T follicular helper cell (primary cell): ENCODE data around the gene DICER1.

Source experiments
- DNase-seq: peaks from one replicate; pipeline ENCODE4 v3.0.0-alpha.2; 2020; ENCODE audit warnings: low read depth

DICER1 gene

GRCh38 chr14:95039993-95040348 lies 117.4 kb downstream of the DICER1 start:
- DNase-seq: no peak

GRCh38 chr14:95039259-95039992 lies 117.9 kb downstream of the DICER1 start:
- DNase-seq: no peak

GRCh38 chr14:95038521-95039250 lies 118.6 kb downstream of the DICER1 start:
- DNase-seq: no peak

- no peak for DNase-seq
Observed at GRCh38 chr14:95037273-95037672, 120.1 kb downstream of the DICER1 start.
